ENCODE results near the gene KAZN. TPM values are rescaled to one million over a fixed set of nuclear protein-coding genes. Genes with fewer than 3 reads are reported as not detected.

Gene KAZN
- total and polyA plus RNA-seq, 2 of the 8 experiments (the other 6 are each of a cell fraction or from before 2014, with no cell fraction given): 3.7 to 11.8 TPM

- TF ChIP-seq CHD7 (IDR thresholded peaks at IDR 0.05; ENCODE audit: insufficient replicate concordance, low read length) (no peak), CEBPB (IDR thresholded peaks at IDR 0.05; ENCODE audit: low read depth, low read length) (no peak), RXRA (IDR thresholded peaks at IDR 0.05; ENCODE audit: insufficient read depth, low read depth, low read length) (no peak), GTF2F1 (IDR thresholded peaks at IDR 0.05; ENCODE audit: borderline replicate concordance, low read depth, low read length) (no peak), CHD1 (IDR thresholded peaks at IDR 0.05; ENCODE audit: low read depth, low read length) (no peak), CTCF (IDR thresholded peaks at IDR 0.05; ENCODE audit: control extremely low read depth in 1 of 3, insufficient read depth in 1 of 3, low read depth in 1 of 3, low read length in 3 of 3) (no peak), SUZ12 (IDR thresholded peaks at IDR 0.05; ENCODE audit: low read length) (no peak), SP2 (IDR thresholded peaks at IDR 0.05; ENCODE audit: low read length) (no peak), MAFK (IDR thresholded peaks at IDR 0.05; ENCODE audit: low read depth, low read length) (no peak), PHF8 (conservative IDR thresholded peaks at IDR 0.05; ENCODE audit: low read depth, low read length) (no peak)
These were observed 167.3 kb downstream of the KAZN start (continued) for GRCh38 chr1:14765773-14766172.
